ENCODE data around the gene AKAP10. TPM values are rescaled to one million over a fixed set of nuclear protein-coding genes. Genes with fewer than 3 reads are reported as not detected.
"Not testable (repeated sequence)": the region's sequence is repeated elsewhere in the genome, so short reads cannot be mapped to it uniquely, and the experiment has no call there.

Gene AKAP10, protein sequence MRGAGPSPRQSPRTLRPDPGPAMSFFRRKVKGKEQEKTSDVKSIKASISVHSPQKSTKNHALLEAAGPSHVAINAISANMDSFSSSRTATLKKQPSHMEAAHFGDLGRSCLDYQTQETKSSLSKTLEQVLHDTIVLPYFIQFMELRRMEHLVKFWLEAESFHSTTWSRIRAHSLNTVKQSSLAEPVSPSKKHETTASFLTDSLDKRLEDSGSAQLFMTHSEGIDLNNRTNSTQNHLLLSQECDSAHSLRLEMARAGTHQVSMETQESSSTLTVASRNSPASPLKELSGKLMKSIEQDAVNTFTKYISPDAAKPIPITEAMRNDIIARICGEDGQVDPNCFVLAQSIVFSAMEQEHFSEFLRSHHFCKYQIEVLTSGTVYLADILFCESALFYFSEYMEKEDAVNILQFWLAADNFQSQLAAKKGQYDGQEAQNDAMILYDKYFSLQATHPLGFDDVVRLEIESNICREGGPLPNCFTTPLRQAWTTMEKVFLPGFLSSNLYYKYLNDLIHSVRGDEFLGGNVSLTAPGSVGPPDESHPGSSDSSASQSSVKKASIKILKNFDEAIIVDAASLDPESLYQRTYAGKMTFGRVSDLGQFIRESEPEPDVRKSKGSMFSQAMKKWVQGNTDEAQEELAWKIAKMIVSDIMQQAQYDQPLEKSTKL
- total RNA-seq (10 to 100 TPM; 58.3 to 72.1 TPM), polyA plus RNA-seq (10 to 100 TPM; 23.5 to 30.6 TPM)

GRCh38 chr17:19977293-19978208 lies at the start of gene AKAP10:
Gene AKAP10 (minus strand): TSS chr17:19977828. CDS start chr17:19977679, 149 bp downstream.
- H3K27ac ChIP-seq (ENCODE audit: low read depth, low read length) = peak within 1 kb of the TSS; percentile 93
- peaks cover 11 to 30% of the 10 kb centered on the region in 2 donors for H3K36me3 Mint-ChIP-seq
- H3K27me3 Mint-ChIP-seq = no peaks in the 10 kb centered on the region
- CTCF ChIA-PET (ENCODE audit: partially characterized antibody) = interaction anchor here (0.8 to 2.0 kb wide), 2 partner anchors 15 to 33 kb away, joined by 3 to 12 read pairs; no protein-coding TSS in a partner anchor
- H3K4me3 Mint-ChIP-seq = peak within 1 kb of the TSS; percentile 94 to 99 (median 96)
- no peaks in the 10 kb centered on the region for H3K27me3 ChIP-seq (ENCODE audit: insufficient read depth, low read length)
- intact Hi-C loops (cut with micrococcal nuclease) = loop anchor here (1.0 kb wide), 1 partner anchor 32 kb away; the partner anchor contains the start of gene SPECC1
- H3K27ac Mint-ChIP-seq = peak within 1 kb of the TSS; percentile 95 to 98 (median 97)
- H3K4me1 ChIP-seq (ENCODE audit: insufficient read depth, low read length) = peaks cover 49% of the 10 kb centered on the region
- peaks cover 0 to 2% (median 0%) of the 10 kb centered on the region in 8 donors for H3K9me3 Mint-ChIP-seq
- H3K4me3 ChIP-seq (ENCODE audit: low read length in 2 of 2) = peak within 1 kb of the TSS; percentile 71 to 87
- POLR2A ChIA-PET (ENCODE audit: partially characterized antibody) = interaction anchor here (0.6 to 2.5 kb wide), 18 partner anchors 9 to 1066 kb away, joined by 3 to 22 read pairs (median 5); partner anchors contain the start of genes ALDH3A2, B9D1, SPECC1 and ULK2
- H3K36me3 ChIP-seq (ENCODE audit: insufficient read depth, low read length) = no peaks in the 10 kb centered on the region
- no peaks in the 10 kb centered on the region for H3K9me3 ChIP-seq (ENCODE audit: control insufficient read depth in 1 of 2, low read length in 2 of 2)
- DNase-seq = peak; percentile 86 to 91 (median 88)
- H3K4me1 Mint-ChIP-seq = peaks cover 29 to 56% (median 44%) of the 10 kb centered on the region in 4 donors

GRCh38 chr17:20026960-20027359 lies 49.3 kb upstream of the AKAP10 start:
- Histone ChIP-seq H3K27me3 (ENCODE audit: insufficient read depth, low read length) (no peaks in the 10 kb centered on the region), H3K27ac (ENCODE audit: low read depth, low read length) (no peak overlapping the region), H3K4me3 (ENCODE audit: low read length in 2 of 2) (no peak overlapping the region), H3K9me3 (ENCODE audit: control insufficient read depth in 1 of 2, low read length in 2 of 2) (no peaks in the 10 kb centered on the region), H3K4me1 (ENCODE audit: insufficient read depth, low read length) (no peaks in the 10 kb centered on the region), H3K36me3 (ENCODE audit: insufficient read depth, low read length) (no peaks in the 10 kb centered on the region)
- H3K36me3 Mint-ChIP-seq = no peaks in the 10 kb centered on the region
- H3K4me1 Mint-ChIP-seq = peaks cover 0 to 1% (median 0%) of the 10 kb centered on the region in 4 donors
- DNase-seq = no peak
- peaks cover 0 to 2% (median 0%) of the 10 kb centered on the region in 8 donors for H3K9me3 Mint-ChIP-seq
- no peak overlapping the region for H3K27ac Mint-ChIP-seq
- peaks cover 0 to 4% of the 10 kb centered on the region in 2 donors for H3K27me3 Mint-ChIP-seq
- H3K4me3 Mint-ChIP-seq = peak overlapping the region in 1 of 8 donors; percentile 10
- ChIA-PET POLR2A (ENCODE audit: partially characterized antibody) (no interaction called here), CTCF (ENCODE audit: partially characterized antibody) (no interaction called here)
- intact Hi-C loops (cut with micrococcal nuclease) = loop anchor here (10.0 kb wide), 1 partner anchor 48 kb away; no protein-coding TSS in a partner anchor

DNA sequence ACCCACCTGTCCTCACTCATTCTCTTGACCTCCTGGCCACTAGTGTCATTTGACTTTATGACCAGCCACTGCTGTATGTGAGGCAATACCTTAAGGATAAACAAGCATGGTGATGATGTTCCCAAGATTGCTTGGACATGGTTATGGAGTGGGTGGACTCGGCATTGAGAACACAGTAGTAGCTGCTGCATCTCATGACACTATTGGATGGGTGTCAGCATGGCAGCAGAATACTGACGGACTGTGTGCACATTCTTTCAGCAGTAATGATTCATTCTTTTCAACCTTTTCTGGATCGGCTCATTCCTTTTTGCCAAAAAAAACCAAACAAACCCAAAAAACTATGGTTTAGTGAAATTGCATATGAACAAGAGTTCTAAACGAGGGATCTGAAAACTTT lies 45.1 kb upstream of the AKAP10 start:
- H3K4me3 Mint-ChIP-seq = no peak overlapping the region
- no peaks in the 10 kb centered on the region for H3K4me1 Mint-ChIP-seq
- intact Hi-C loops (cut with micrococcal nuclease) = loop anchor here (10.0 kb wide), 1 partner anchor 52 kb away; no protein-coding TSS in a partner anchor
- H3K9me3 Mint-ChIP-seq = peaks cover 0 to 2% (median 0%) of the 10 kb centered on the region in 8 donors
- ChIA-PET POLR2A (ENCODE audit: partially characterized antibody) (no interaction called here), CTCF (ENCODE audit: partially characterized antibody) (interaction anchor here (1.7 kb wide), 1 partner anchor 30 kb away, joined by 5 read pairs; no protein-coding TSS in a partner anchor)
- no peak overlapping the region for H3K4me3 ChIP-seq (ENCODE audit: low read length in 2 of 2)
- H3K4me1 ChIP-seq (ENCODE audit: insufficient read depth, low read length) = no peaks in the 10 kb centered on the region
- no peak overlapping the region for H3K27ac ChIP-seq (ENCODE audit: low read depth, low read length)
- peaks cover 0 to 1% of the 10 kb centered on the region in 2 donors for H3K27me3 Mint-ChIP-seq
- H3K9me3 ChIP-seq (ENCODE audit: control insufficient read depth in 1 of 2, low read length in 2 of 2) = no peaks in the 10 kb centered on the region
- H3K27ac Mint-ChIP-seq = no peak overlapping the region
- H3K36me3 Mint-ChIP-seq = no peaks in the 10 kb centered on the region
- H3K27me3 ChIP-seq (ENCODE audit: insufficient read depth, low read length) = no peaks in the 10 kb centered on the region
- DNase-seq = no peak
- H3K36me3 ChIP-seq (ENCODE audit: insufficient read depth, low read length) = no peaks in the 10 kb centered on the region

- DNase-seq; intact Hi-C loops (cut with micrococcal nuclease); CTCF ChIA-PET (ENCODE audit: partially characterized antibody); H3K4me3 Mint-ChIP-seq; H3K4me1 ChIP-seq (ENCODE audit: insufficient read depth, low read length); H3K27ac ChIP-seq (ENCODE audit: low read depth, low read length); H3K36me3 ChIP-seq (ENCODE audit: insufficient read depth, low read length); H3K9me3 ChIP-seq (ENCODE audit: control insufficient read depth in 1 of 2, low read length in 2 of 2); H3K9me3 Mint-ChIP-seq; H3K36me3 Mint-ChIP-seq; H3K27me3 ChIP-seq (ENCODE audit: insufficient read depth, low read length); H3K27ac Mint-ChIP-seq; H3K4me1 Mint-ChIP-seq; POLR2A ChIA-PET (ENCODE audit: partially characterized antibody); H3K4me3 ChIP-seq (ENCODE audit: low read length in 2 of 2): not testable (repeated sequence)
- peaks cover 14 to 19% of the 10 kb centered on the region in 2 donors for H3K27me3 Mint-ChIP-seq
Observed at GRCh38 chr17:20016475-20016992, 38.9 kb upstream of the AKAP10 start.

DNA sequence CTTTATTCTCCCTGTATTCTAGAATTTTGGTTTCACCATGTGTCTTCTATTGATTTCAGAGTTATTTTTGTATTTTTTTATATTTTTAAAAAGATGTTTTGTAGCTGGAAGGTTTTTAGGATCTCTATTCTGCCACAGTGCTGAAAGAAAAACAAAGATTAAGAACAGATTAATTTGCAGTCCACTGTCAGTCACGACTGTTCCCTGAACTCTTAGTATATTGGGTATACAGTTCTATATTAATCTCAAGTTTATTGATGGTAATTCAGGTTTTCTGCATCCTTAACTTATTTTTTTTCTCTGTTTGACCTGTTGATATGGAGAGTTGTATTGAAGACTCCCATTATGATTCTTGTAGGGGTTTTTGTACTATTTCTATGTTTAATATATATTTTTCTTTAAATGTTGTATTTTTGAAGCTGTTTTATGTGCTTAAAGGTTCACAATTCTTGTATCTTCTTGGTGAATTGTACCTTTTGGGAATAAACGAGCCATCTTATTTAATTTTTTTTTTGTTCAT lies 34.4 kb upstream of the AKAP10 start:
- H3K27ac Mint-ChIP-seq = no peak overlapping the region

DNA sequence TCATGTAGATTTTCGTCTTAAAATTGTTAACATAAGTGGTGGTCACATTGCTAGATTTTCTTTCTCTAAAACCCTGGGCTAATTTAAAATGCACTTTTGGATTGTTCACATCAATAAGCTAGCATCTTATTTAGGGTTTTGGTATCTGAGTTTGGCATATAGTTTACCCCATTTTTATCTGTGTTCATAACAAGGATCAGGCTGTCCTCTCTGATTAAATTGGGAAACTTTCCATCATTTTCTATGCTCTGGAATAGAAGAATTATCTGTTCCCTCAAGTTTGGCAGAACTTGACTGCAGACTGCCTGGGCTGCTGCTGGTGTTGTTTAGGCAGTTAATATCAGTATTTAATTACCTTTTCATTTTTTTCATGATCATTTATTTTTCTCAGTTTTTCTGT lies 33.3 kb upstream of the AKAP10 start:
- Mint-ChIP-seq H3K36me3 (no peaks in the 10 kb centered on the region), H3K4me1 (peaks cover 9 to 17% (median 10%) of the 10 kb centered on the region in 4 donors), H3K27me3 (peaks cover 17 to 27% of the 10 kb centered on the region in 2 donors), H3K27ac (peak overlapping the region in 1 of 7 donors; percentile 66), H3K9me3 (no peaks in the 10 kb centered on the region), H3K4me3 (peak overlapping the region in 5 of 8 donors; percentile 88 to 94 (median 90))
- intact Hi-C loops (cut with micrococcal nuclease) = no loop called here
- ChIA-PET POLR2A (ENCODE audit: partially characterized antibody) (interaction anchor here (0.9 to 2.9 kb wide), 3 partner anchors 33 to 144 kb away, joined by 3 to 22 read pairs (median 3); partner anchors contain the start of gene AKAP10), CTCF (ENCODE audit: partially characterized antibody) (interaction anchor here (1.0 to 6.0 kb wide), 6 partner anchors 8 to 498 kb away, joined by 3 to 73 read pairs (median 6); no protein-coding TSS in a partner anchor)
- H3K9me3 ChIP-seq (ENCODE audit: control insufficient read depth in 1 of 2, low read length in 2 of 2) = no peaks in the 10 kb centered on the region
- peaks cover 14% of the 10 kb centered on the region for H3K4me1 ChIP-seq (ENCODE audit: insufficient read depth, low read length)
- H3K36me3 ChIP-seq (ENCODE audit: insufficient read depth, low read length) = no peaks in the 10 kb centered on the region
- H3K27ac ChIP-seq (ENCODE audit: low read depth, low read length) = no peak overlapping the region
- DNase-seq = no peak
- no peak overlapping the region for H3K4me3 ChIP-seq (ENCODE audit: low read length in 2 of 2)
- H3K27me3 ChIP-seq (ENCODE audit: insufficient read depth, low read length) = peaks cover 7% of the 10 kb centered on the region

More for the DNA sequence above, 34.4 kb upstream of the AKAP10 start:
- Mint-ChIP-seq H3K9me3 (no peaks in the 10 kb centered on the region), H3K27me3 (peaks cover 12 to 24% of the 10 kb centered on the region in 2 donors), H3K4me3 (peak overlapping the region in 1 of 8 donors; percentile 5), H3K36me3 (no peaks in the 10 kb centered on the region), H3K4me1 (peaks cover 9 to 17% (median 10%) of the 10 kb centered on the region in 4 donors)
- H3K4me1 ChIP-seq (ENCODE audit: insufficient read depth, low read length) = peaks cover 14% of the 10 kb centered on the region
- ChIA-PET CTCF (ENCODE audit: partially characterized antibody) (interaction anchor here (6.0 kb wide), 1 partner anchor 18 kb away, joined by 73 read pairs; no protein-coding TSS in a partner anchor), POLR2A (ENCODE audit: partially characterized antibody) (interaction anchor here (1.3 kb wide), 1 partner anchor 34 kb away, joined by 3 read pairs; the partner anchor contains the start of gene AKAP10)
- intact Hi-C loops (cut with micrococcal nuclease) = no loop called here
- peaks cover 7% of the 10 kb centered on the region for H3K27me3 ChIP-seq (ENCODE audit: insufficient read depth, low read length)
- DNase-seq = no peak
- H3K9me3 ChIP-seq (ENCODE audit: control insufficient read depth in 1 of 2, low read length in 2 of 2) = no peaks in the 10 kb centered on the region
- no peaks in the 10 kb centered on the region for H3K36me3 ChIP-seq (ENCODE audit: insufficient read depth, low read length)
- H3K27ac ChIP-seq (ENCODE audit: low read depth, low read length) = no peak overlapping the region
- H3K4me3 ChIP-seq (ENCODE audit: low read length in 2 of 2) = no peak overlapping the region

All from CD4-positive, alpha-beta memory T cell (primary cell).